Hepatocyte (in vitro differentiated cells): Measurements from ENCODE around the gene EPDR1.

Source experiments
- CTCF ChIP-seq: fragments of 200-600 bp; sonication (generic); IDR thresholded peaks from 2 replicates; pipeline ENCODE4 v1.5.1; 2016; ENCODE audit warnings: antibody characterized with exemption, mild to moderate bottlenecking; ENCODE audit not compliant: poor library complexity
- EZH2 ChIP-seq: fragments of 200-600 bp; sonication (generic); IDR thresholded peaks from 2 replicates; pipeline ENCODE4 v1.6.1; 2016; ENCODE audit warnings: antibody characterized with exemption, mild to moderate bottlenecking, borderline replicate concordance

DNA sequence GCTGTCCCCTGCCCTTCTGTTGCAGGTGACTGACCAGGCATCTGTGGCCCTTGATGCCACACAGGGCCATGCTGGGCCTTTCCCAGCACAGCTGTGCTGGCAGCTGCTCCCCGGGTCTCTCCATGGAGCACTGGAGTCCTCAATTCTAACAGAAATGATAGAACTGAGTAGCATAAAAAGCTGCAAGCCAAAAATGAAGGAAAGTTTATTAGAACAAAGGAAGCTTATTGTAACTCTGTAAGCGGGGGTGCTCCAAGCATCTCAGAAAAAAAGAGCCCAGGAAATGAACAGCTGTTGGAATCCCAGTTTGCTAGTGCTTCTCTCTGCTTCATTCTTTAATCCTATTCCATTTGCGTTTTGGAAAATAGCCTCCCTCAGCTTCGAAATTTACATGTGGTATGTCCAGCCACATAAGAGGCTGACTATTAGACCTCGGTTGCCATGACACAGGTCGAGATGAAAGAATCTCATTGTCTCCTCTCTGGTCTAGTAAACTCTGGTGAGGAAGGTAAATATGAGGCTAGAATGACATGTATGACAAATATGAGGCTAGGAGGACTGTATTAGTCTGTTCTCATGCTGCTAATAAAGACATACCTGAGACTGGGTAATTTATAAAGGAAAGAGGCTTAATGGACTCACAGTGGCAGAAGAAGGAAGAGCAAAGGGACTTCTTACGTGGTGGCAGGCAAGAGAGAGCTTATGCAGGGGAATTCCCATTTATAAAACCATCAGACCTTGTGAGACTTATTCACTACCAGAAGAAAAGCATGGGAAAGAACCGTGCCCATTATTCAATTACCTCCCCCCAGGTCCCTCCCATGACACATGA, 23.7 kb downstream of the EPDR1 start:
- TF ChIP-seq CTCF = no peak
- no peak for TF ChIP-seq EZH2
